Measurements from ENCODE around the gene SLC13A2. TPM values are rescaled to one million over a fixed set of nuclear protein-coding genes. Genes with fewer than 3 reads are reported as not detected.

Gene SLC13A2
- total RNA-seq, 4 donors from 2014 or later = 0.37 TPM; not detected in 3

GRCh38 chr17:28468781-28469180 lies 4.7 kb upstream of the SLC13A2 start:
- no peak overlapping the region for H3K4me3 ChIP-seq
- ATAC-seq = no peak
- no peaks in the 10 kb centered on the region for H3K4me1 ChIP-seq
- no peaks in the 10 kb centered on the region for H3K9me3 ChIP-seq
- no peak overlapping the region for H3K27ac ChIP-seq
- peaks cover 52% of the 10 kb centered on the region for H3K27me3 ChIP-seq
- H3K36me3 ChIP-seq = no peaks in the 10 kb centered on the region
- TF ChIP-seq, protein P1, sequence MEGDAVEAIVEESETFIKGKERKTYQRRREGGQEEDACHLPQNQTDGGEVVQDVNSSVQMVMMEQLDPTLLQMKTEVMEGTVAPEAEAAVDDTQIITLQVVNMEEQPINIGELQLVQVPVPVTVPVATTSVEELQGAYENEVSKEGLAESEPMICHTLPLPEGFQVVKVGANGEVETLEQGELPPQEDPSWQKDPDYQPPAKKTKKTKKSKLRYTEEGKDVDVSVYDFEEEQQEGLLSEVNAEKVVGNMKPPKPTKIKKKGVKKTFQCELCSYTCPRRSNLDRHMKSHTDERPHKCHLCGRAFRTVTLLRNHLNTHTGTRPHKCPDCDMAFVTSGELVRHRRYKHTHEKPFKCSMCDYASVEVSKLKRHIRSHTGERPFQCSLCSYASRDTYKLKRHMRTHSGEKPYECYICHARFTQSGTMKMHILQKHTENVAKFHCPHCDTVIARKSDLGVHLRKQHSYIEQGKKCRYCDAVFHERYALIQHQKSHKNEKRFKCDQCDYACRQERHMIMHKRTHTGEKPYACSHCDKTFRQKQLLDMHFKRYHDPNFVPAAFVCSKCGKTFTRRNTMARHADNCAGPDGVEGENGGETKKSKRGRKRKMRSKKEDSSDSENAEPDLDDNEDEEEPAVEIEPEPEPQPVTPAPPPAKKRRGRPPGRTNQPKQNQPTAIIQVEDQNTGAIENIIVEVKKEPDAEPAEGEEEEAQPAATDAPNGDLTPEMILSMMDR (IDR thresholded peaks at IDR 0.05) = no peak
- no peak for TF ChIP-seq POLR2AphosphoS5 (IDR thresholded peaks at IDR 0.05)
- TF ChIP-seq POLR2A (IDR thresholded peaks at IDR 0.05) = no peak
- TF ChIP-seq EP300 (IDR thresholded peaks at IDR 0.05) = no peak

- Histone ChIP-seq H3K27me3 (peaks cover 50% of the 10 kb centered on the region), H3K36me3 (no peaks in the 10 kb centered on the region), H3K4me3 (no peak overlapping the region), H3K4me1 (no peaks in the 10 kb centered on the region), H3K9me3 (no peaks in the 10 kb centered on the region), H3K27ac (no peak overlapping the region)
- TF ChIP-seq, protein P1 (IDR thresholded peaks at IDR 0.05) = no peak
- TF ChIP-seq POLR2AphosphoS5 (IDR thresholded peaks at IDR 0.05) (no peak), EP300 (IDR thresholded peaks at IDR 0.05) (no peak), POLR2A (IDR thresholded peaks at IDR 0.05) (no peak)
- ATAC-seq = no peak
- WGBS, 2 donors (ENCODE audit: low coverage in 1 of 2) = 46 to 64% methylated on average over 5 to 6 of the region's 8 CpGs
These were observed 4.1 kb upstream of the SLC13A2 start for GRCh38 chr17:28469376-28469775.

- TF ChIP-seq POLR2A (IDR thresholded peaks at IDR 0.05) (no peak), EP300 (IDR thresholded peaks at IDR 0.05) (no peak), POLR2AphosphoS5 (IDR thresholded peaks at IDR 0.05) (no peak)
- TF ChIP-seq, protein P1 (IDR thresholded peaks at IDR 0.05) = no peak
- Histone ChIP-seq H3K4me1 (no peaks in the 10 kb centered on the region), H3K9me3 (no peaks in the 10 kb centered on the region), H3K27me3 (peaks cover 42% of the 10 kb centered on the region), H3K27ac (no peak overlapping the region), H3K4me3 (no peak overlapping the region), H3K36me3 (no peaks in the 10 kb centered on the region)
- ATAC-seq = no peak
- 69 to 70% methylated on average over 6 of the region's 7 CpGs for WGBS, 2 donors (ENCODE audit: low coverage in 1 of 2)
These were observed 3.1 kb upstream of the SLC13A2 start for GRCh38 chr17:28470266-28470913.

DNA sequence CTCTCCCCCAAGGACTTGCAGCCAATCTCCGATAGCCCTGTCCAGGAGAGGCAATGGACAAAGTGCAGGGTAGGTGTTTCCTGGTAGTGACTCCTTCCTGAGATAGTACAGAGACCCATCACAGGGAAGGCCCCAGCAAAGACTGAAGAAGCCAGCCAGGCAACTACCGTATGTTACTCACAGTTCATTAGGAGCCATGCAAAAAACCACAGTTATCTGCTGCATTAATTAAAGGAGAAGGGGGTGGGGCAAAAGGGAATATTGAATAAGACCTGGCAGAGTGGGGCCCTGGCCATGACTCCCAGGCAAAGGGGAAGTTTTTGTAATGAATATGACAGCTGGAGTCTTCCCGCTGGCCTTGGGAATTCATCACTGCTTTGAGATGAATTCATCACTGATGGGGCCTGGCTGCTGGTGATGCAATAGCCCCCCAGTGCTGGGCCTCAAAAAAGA lies 2.5 kb upstream of the SLC13A2 start:
- Histone ChIP-seq H3K36me3 (no peaks in the 10 kb centered on the region), H3K4me1 (no peaks in the 10 kb centered on the region), H3K27ac (no peak overlapping the region), H3K27me3 (peaks cover 42% of the 10 kb centered on the region), H3K4me3 (no peak overlapping the region), H3K9me3 (no peaks in the 10 kb centered on the region)
- WGBS, 2 donors (ENCODE audit: low coverage in 1 of 2) = 43 to 58% methylated on average over 1 of the region's 3 CpGs
- TF ChIP-seq POLR2A (IDR thresholded peaks at IDR 0.05) = no peak
- no peak for ATAC-seq

- no peak overlapping the region for H3K27ac ChIP-seq
- no peak for ATAC-seq
- WGBS, 2 donors (ENCODE audit: low coverage in 1 of 2) = 38 to 79% methylated on average over 8 to 12 of the region's 15 CpGs
- H3K4me3 ChIP-seq = no peak overlapping the region
- H3K9me3 ChIP-seq = no peaks in the 10 kb centered on the region
- H3K4me1 ChIP-seq = no peaks in the 10 kb centered on the region
- H3K27me3 ChIP-seq = peaks cover 42% of the 10 kb centered on the region
- TF ChIP-seq POLR2AphosphoS5 (IDR thresholded peaks at IDR 0.05) = no peak
- no peak for TF ChIP-seq EP300 (IDR thresholded peaks at IDR 0.05)
- TF ChIP-seq POLR2A (IDR thresholded peaks at IDR 0.05) = no peak
- TF ChIP-seq, protein P1 (IDR thresholded peaks at IDR 0.05) = no peak
- no peaks in the 10 kb centered on the region for H3K36me3 ChIP-seq
These were observed 1.7 kb upstream of the SLC13A2 start for GRCh38 chr17:28471531-28472342.

All from gastroesophageal sphincter (tissue), 4 donors.